K562 (cell line): ENCODE results near the gene PIF1. TPM values are rescaled to one million over a fixed set of nuclear protein-coding genes. Genes with fewer than 3 reads are reported as not detected.

Source experiments
- ATAC-seq: fragments of 200-7000 bp; cut with Tn5 transposase; 3 replicates; pipeline ENCODE4 v1.9.1; 2020; ENCODE audit warnings: moderate library complexity
- BruUV-seq: library from RNA; stranded (reverse); fragments of 400-500 nt; replicated peaks from 2 replicates; lab custom pipeline; 2021; lab: Mats Ljungman, UMichigan
- CTCF ChIA-PET: fragments of 300-600 bp; formaldehyde crosslinking; extraction: SDS; loops from one replicate; lab custom pipeline; 2021; ENCODE audit warnings: low intra/inter-chr PET ratio; lab: Yijun Ruan, JAX
- POLR2A ChIA-PET: fragments of 300-600, 350-650 bp; sonication (Branson Sonifier 250); formaldehyde crosslinking; extraction: SDS; loops from one replicate; lab custom pipeline; 2021; ENCODE audit warnings: antibody characterized with exemption, inconsistent platforms; lab: Yijun Ruan, JAX
- DNase-seq, 4 experiments: peaks; one replicate each; pipeline versions ENCODE4 v3.0.0 to v3.0.0-alpha.2; 2011 to 2018; ENCODE audit warnings: low spot score in 3 of 4, mixed read lengths in 3 of 4; ENCODE audit errors: extremely low read depth in 1 of 4
- FAIRE-seq: peaks from 2 replicates; lab custom pipeline; 2011; peaks lifted over from hg19 to GRCh38; lab: Jason Lieb, UNC
- H2AFZ ChIP-seq: 2 replicates; pipeline ENCODE4 v1.6.0; 2011; ENCODE audit warnings: low read depth, low read length, control low read depth, inconsistent platforms
- H3K27ac ChIP-seq: fragments of 200-600 bp; 3 replicates; pipeline ENCODE4 v1.8.0; 2011; ENCODE audit warnings: low read depth, mild to moderate bottlenecking, control low read depth, inconsistent platforms, low read length, moderate library complexity, mixed read lengths; ENCODE audit errors: extremely low read depth
- H3K27me3 ChIP-seq, 2 experiments: fragments of 300-600 bp in 1 of 2; 2 replicates in 1 of 2; 3 replicates in 1 of 2; pipeline versions ENCODE4 v1.6.0 to v1.8.0; 2011; ENCODE audit warnings: inconsistent platforms in 2 of 2, low read length in 2 of 2, mild to moderate bottlenecking in 1 of 2, mixed read lengths in 1 of 2, moderate library complexity in 1 of 2; ENCODE audit not compliant: control insufficient read depth in 2 of 2, insufficient read depth in 2 of 2
- H3K36me3 ChIP-seq: fragments of 300-600 bp; 3 replicates; pipeline ENCODE4 v1.8.0; 2011; ENCODE audit warnings: mild to moderate bottlenecking, low read length, inconsistent platforms; ENCODE audit not compliant: control insufficient read depth, insufficient read depth
- H3K4me1 ChIP-seq, 2 experiments: fragments of 200-600 bp in 1 of 2; replicated peaks in 1 of 2; 2 replicates in 1 of 2; 3 replicates in 1 of 2; pipeline versions ENCODE4 v1.5.1 to v1.8.0; 2011; ENCODE audit warnings: inconsistent platforms in 2 of 2, low read length in 2 of 2, mild to moderate bottlenecking in 1 of 2, mixed read lengths in 1 of 2, moderate library complexity in 1 of 2; ENCODE audit not compliant: control insufficient read depth in 2 of 2, insufficient read depth in 2 of 2
- H3K4me2 ChIP-seq: 2 replicates; pipeline ENCODE4 v1.6.1; 2011; ENCODE audit warnings: low read length, control low read depth, inconsistent platforms, mixed read lengths; ENCODE audit not compliant: insufficient read depth
- H3K4me3 ChIP-seq: fragments of 200-600 bp; sonication (generic), shearing (Covaris generic); 2 replicates; pipeline ENCODE4 v1.5.1; 2016; ENCODE audit warnings: control low read depth, inconsistent platforms
- H3K79me2 ChIP-seq: fragments of 200-600 bp; 3 replicates; pipeline ENCODE4 v1.8.0; 2011; ENCODE audit warnings: low read length, inconsistent platforms; ENCODE audit not compliant: control insufficient read depth, insufficient read depth
- H3K9ac ChIP-seq, 2 experiments: 2 replicates each; pipeline versions ENCODE4 v1.6.0 to v1.6.1; 2011; ENCODE audit warnings: low read depth in 2 of 2, low read length in 2 of 2, control low read depth in 1 of 2, inconsistent platforms in 1 of 2, mild to moderate bottlenecking in 1 of 2, mixed read lengths in 1 of 2; ENCODE audit not compliant: insufficient read depth in 1 of 2
- H3K9me1 ChIP-seq: one replicate; pipeline ENCODE4 v1.6.0; 2011; ENCODE audit warnings: inconsistent platforms, mild to moderate bottlenecking, low read length, moderate library complexity; ENCODE audit not compliant: control insufficient read depth, insufficient read depth
- H3K9me3 ChIP-seq: replicated peaks from 2 replicates; pipeline ENCODE4 v1.5.1; 2011; ENCODE audit warnings: low read depth, low read length, inconsistent platforms; ENCODE audit not compliant: control insufficient read depth, insufficient read depth
- H4K20me1 ChIP-seq: replicated peaks from 2 replicates; pipeline ENCODE4 v1.6.1; 2011; ENCODE audit warnings: low read length, inconsistent platforms, mixed read lengths; ENCODE audit not compliant: control insufficient read depth, insufficient read depth
- CREB3 ChIP-seq: fragments of 450-650 bp; conservative IDR thresholded peaks from 2 replicates; pipeline ENCODE4 v1.6.1; 2016; ENCODE audit warnings: missing genetic modification characterization, low read depth, mild to moderate bottlenecking, missing compliant biosample characterization, moderate library complexity
- EWSR1 ChIP-seq: fragments of 450-650 bp; IDR thresholded peaks from 2 replicates; pipeline ENCODE4 v1.6.1; 2018; ENCODE audit warnings: borderline replicate concordance, mild to moderate bottlenecking, low read depth, moderate library complexity; ENCODE audit not compliant: partially characterized antibody
- FOSL1 ChIP-seq: fragments of 200-800 bp; sonication (Bioruptor generic); conservative IDR thresholded peaks from 2 replicates; pipeline ENCODE4 v1.6.1; 2016; ENCODE audit warnings: missing genetic modification characterization, missing compliant biosample characterization
- MYC ChIP-seq, 2 experiments: fragments of 250-450 bp in 1 of 2; sonication (Bioruptor Pico) in 1 of 2; IDR thresholded peaks; 2 replicates each; pipeline versions ENCODE4 v1.5.1 to v1.6.1; 2012 to 2021; ENCODE audit warnings: low read depth in 2 of 2, borderline replicate concordance in 1 of 2, improper control_type of control experiment in 1 of 2, low read length in 1 of 2, mild to moderate bottlenecking in 1 of 2, moderate library complexity in 1 of 2
- RFX1 ChIP-seq: fragments of 450-650 bp; IDR thresholded peaks from 2 replicates; pipeline ENCODE4 v1.6.1; 2016; ENCODE audit warnings: mild to moderate bottlenecking, moderate library complexity
- ZNF212 ChIP-seq: fragments of 450-650 bp; formaldehyde crosslinking; IDR thresholded peaks from 2 replicates; pipeline ENCODE4 v1.4.0; 2020; ENCODE audit warnings: mild to moderate bottlenecking
- ZNF318 ChIP-seq, 2 experiments: fragments of 450-650 bp; IDR thresholded peaks; 2 replicates each; pipeline ENCODE4 v1.6.1; 2016; ENCODE audit warnings: mild to moderate bottlenecking in 2 of 2, borderline replicate concordance in 1 of 2, low read depth in 1 of 2, moderate library complexity in 1 of 2
- ZNF395 ChIP-seq: fragments of 200-800 bp; sonication (Bioruptor generic); IDR thresholded peaks from 2 replicates; pipeline ENCODE4 v1.6.1; 2017; ENCODE audit warnings: missing genetic modification characterization, missing compliant biosample characterization
- WGBS: fragments of 100-300 bp; shearing (Covaris generic); methylation state at CpG from one replicate; pipeline ENCODE4 v1.1.6; 2016; ENCODE audit warnings: low coverage, mixed read lengths; ENCODE audit not compliant: insufficient coverage; ENCODE audit errors: missing lambda C conversion rate; 5-methylcytosine and 5-hydroxymethylcytosine counted together
- in situ Hi-C: fragments of 300-500 bp; cut with MboI; formaldehyde crosslinking; loops from 4 replicates; pipeline ENCODE4 v1.15.0; 2018; ENCODE audit warnings: inconsistent platforms, mixed read lengths
- intact Hi-C: fragments of 100-400 bp; cut with micrococcal nuclease; formaldehyde crosslinking; loops from 2 replicates; pipeline ENCODE4 v1.14.2; 2022
- polyA plus RNA-seq, 8 experiments: library from polyadenylated mRNA; depleted of rRNA in 4 of 8; stranded (reverse) in 5 of 8; unstranded in 3 of 8; fragments of >200 nt; fragmentation: Nextera tagmentation in 2 of 8; fragmentation: Illumina TruSeq in 1 of 8; extraction: Ambion mirVana in 2 of 8; extraction: Trizol in 1 of 8; gene quantifications; 2 replicates each; pipeline versions ENCODE4 v1.2.1 to v1.2.3, GENCODE V29; 2011 to 2014; ENCODE audit warnings: inconsistent platforms in 1 of 8, missing spikeins in 1 of 8
- total RNA-seq, 7 experiments: library from RNA; depleted of rRNA in 6 of 7; stranded (reverse); fragments of >200 nt in 6 of 7; fragmentation: Illumina TruSeq in 2 of 7; extraction: Trizol in 2 of 7; gene quantifications; 2 replicates each; pipeline versions ENCODE4 v1.2.1 to v1.2.3, GENCODE V29; 2011 to 2021; ENCODE audit warnings: low replicate concordance in 1 of 7

The PIF1 gene
- total and polyA plus RNA-seq, 9 of the 15 experiments (the other 6 are each of a cell fraction or from before 2014, with no cell fraction given): 1.1 to 37.9 (median 11.5) TPM

- TF ChIP-seq CREB3 (tag) (no peak), EWSR1 (no peak), FOSL1 (no peak), MYC (IDR thresholded peaks at IDR 0.05; ENCODE audit: low read depth, low read length) (no peak), MYC (CRISPR knock-in tag; IDR thresholded peaks at IDR 0.05; ENCODE audit: borderline replicate concordance, low read depth) (no peak)
- TF ChIP-seq, all 486 proteins: peak for 0
Measured at GRCh38 chr15:64782751-64783150, 42.7 kb downstream of the PIF1 start (continued).

- Histone ChIP-seq H3K4me1 (peaks cover 0 to 4% of the 10 kb centered on the region in 2 experiments; a peak in 2 of 5 replicates), H3K27me3 (peaks cover 16 to 27% of the 10 kb centered on the region in 2 experiments; a peak in 4 of 5 replicates), H3K27ac (no peak overlapping the region), H3K9ac (no peak overlapping the region), H3K79me2 (no peaks in the 10 kb centered on the region), H3K9me3 (no peaks in the 10 kb centered on the region), H2AFZ (no peak overlapping the region), H3K4me2 (no peak overlapping the region), H3K9me1 (no peaks in the 10 kb centered on the region), H4K20me1 (0 out of 2 replicates have a peak, but pooled peaks cover 3% of the 10 kb centered on the region), H3K36me3 (no peaks in the 10 kb centered on the region), H3K4me3 (no peak overlapping the region)
- intact Hi-C loops: no loop called here
- in situ Hi-C loops: no loop called here
- no TSS peak for BruUV-seq
- FAIRE-seq (no peak), DNase-seq (no peak), ATAC-seq (no peak)
- TF ChIP-seq ZNF395 (no peak), ZNF212 (CRISPR knock-in tag) (no peak), ZNF318 (IDR thresholded peaks at IDR 0.05; ENCODE audit: borderline replicate concordance in 1 of 2, low read depth in 1 of 2) (no peak), RFX1 (peak; percentile 40; the same call in 1 of the 2 replicates)
- ChIA-PET CTCF (no interaction called here), POLR2A (interaction anchor here (0.6 to 0.9 kb wide), 2 partner anchors 9 to 1345 kb away, joined by 3 read pairs; no protein-coding TSS in a partner anchor)
- WGBS: 1% methylated on average over 6 of the region's 6 CpGs
Measured at GRCh38 chr15:64781299-64781698, 44.1 kb downstream of the PIF1 start.
